ENCODE data around the gene SHC1.

The SHC1 gene

GRCh38 chr1:154994591-154994990 is 24.0 kb upstream of the SHC1 start:
- TF ChIP-seq CTCF (IDR thresholded peaks at IDR 0.05; ENCODE audit: low read depth, low read length, poor library complexity, severe bottlenecking) (no peak), EZH2phosphoT487 (IDR thresholded peaks at IDR 0.05; ENCODE audit: borderline replicate concordance, low read length) (no peak)
- no peaks in the 10 kb centered on the region for H4K20me1 ChIP-seq (ENCODE audit: control insufficient read depth, insufficient read depth, low read depth, low read length)
- no peaks in the 10 kb centered on the region for H3K27me3 ChIP-seq (ENCODE audit: control insufficient read depth, low read length)
- peaks cover 11% of the 10 kb centered on the region for H3K4me1 ChIP-seq (ENCODE audit: control insufficient read depth, low read length)
- H3K9me3 ChIP-seq (ENCODE audit: control insufficient read depth, insufficient read depth, low read length): no peaks in the 10 kb centered on the region
- H3K36me3 ChIP-seq (ENCODE audit: control insufficient read depth, low read length): peaks cover 13% of the 10 kb centered on the region
- no peak overlapping the region for H3K27ac ChIP-seq (ENCODE audit: low read depth, low read length)
- no peaks in the 10 kb centered on the region; the same call in 1 of the 2 replicates for H3K79me2 ChIP-seq (ENCODE audit: control insufficient read depth, low read length)
- H3F3A ChIP-seq (ENCODE audit: control insufficient read depth, insufficient read depth): peaks cover 20% of the 10 kb centered on the region
- H3K9me2 ChIP-seq (replicated peaks; ENCODE audit: control insufficient read depth, low read length): no peaks in the 10 kb centered on the region
- no peak overlapping the region for H3K4me2 ChIP-seq (ENCODE audit: low read length)
- no peak overlapping the region for H3K4me3 ChIP-seq (ENCODE audit: low read length)

- Histone ChIP-seq H3K27me3 (ENCODE audit: control insufficient read depth, low read length) (no peaks in the 10 kb centered on the region), H3K9me2 (replicated peaks; ENCODE audit: control insufficient read depth, low read length) (no peaks in the 10 kb centered on the region), H3K9me3 (ENCODE audit: control insufficient read depth, insufficient read depth, low read length) (no peaks in the 10 kb centered on the region), H3F3A (ENCODE audit: control insufficient read depth, insufficient read depth) (peaks cover 19% of the 10 kb centered on the region), H3K36me3 (ENCODE audit: control insufficient read depth, low read length) (peaks cover 16% of the 10 kb centered on the region), H3K27ac (ENCODE audit: low read depth, low read length) (no peak overlapping the region), H3K4me3 (ENCODE audit: low read length) (no peak overlapping the region), H4K20me1 (ENCODE audit: control insufficient read depth, insufficient read depth, low read depth, low read length) (no peaks in the 10 kb centered on the region), H3K79me2 (ENCODE audit: control insufficient read depth, low read length) (peaks cover 1% of the 10 kb centered on the region), H3K4me1 (ENCODE audit: control insufficient read depth, low read length) (peaks cover 7% of the 10 kb centered on the region), H3K4me2 (ENCODE audit: low read length) (no peak overlapping the region)
- TF ChIP-seq EZH2phosphoT487 (IDR thresholded peaks at IDR 0.05; ENCODE audit: borderline replicate concordance, low read length) (no peak), CTCF (IDR thresholded peaks at IDR 0.05; ENCODE audit: low read depth, low read length, poor library complexity, severe bottlenecking) (no peak)
Observed at GRCh38 chr1:154994269-154994587, 23.7 kb upstream of the SHC1 start.

GRCh38 chr1:154993572-154994268 is 23.2 kb upstream of the SHC1 start, which contains the start of gene LENEP:
TSS of gene LENEP (plus strand) at chr1:154993586. CDS start at chr1:154993608, 22 bp downstream.
- Histone ChIP-seq H3K27me3 (ENCODE audit: control insufficient read depth, low read length) (no peaks in the 10 kb centered on the region), H3K27ac (ENCODE audit: low read depth, low read length) (no peak within 1 kb of the TSS), H3K79me2 (ENCODE audit: control insufficient read depth, low read length) (peaks cover 6% of the 10 kb centered on the region), H4K20me1 (ENCODE audit: control insufficient read depth, insufficient read depth, low read depth, low read length) (0 out of 2 replicates have a peak, but pooled peaks cover under 1% of the 10 kb centered on the region), H3F3A (ENCODE audit: control insufficient read depth, insufficient read depth) (peaks cover 19% of the 10 kb centered on the region), H3K36me3 (ENCODE audit: control insufficient read depth, low read length) (peaks cover 22% of the 10 kb centered on the region), H3K4me1 (ENCODE audit: control insufficient read depth, low read length) (peaks cover 2% of the 10 kb centered on the region), H3K4me3 (ENCODE audit: low read length) (no peak within 1 kb of the TSS), H3K9me2 (replicated peaks; ENCODE audit: control insufficient read depth, low read length) (no peaks in the 10 kb centered on the region), H3K9me3 (ENCODE audit: control insufficient read depth, insufficient read depth, low read length) (no peaks in the 10 kb centered on the region), H3K4me2 (ENCODE audit: low read length) (no peak within 1 kb of the TSS)
- no peak for TF ChIP-seq CTCF (IDR thresholded peaks at IDR 0.05; ENCODE audit: low read depth, low read length, poor library complexity, severe bottlenecking)

Data from DOHH2 (cell line).